Endothelial cell of umbilical vein (primary cell): ENCODE measurements around the gene USP6NL. TPM values are rescaled to one million over a fixed set of nuclear protein-coding genes. Genes with fewer than 3 reads are reported as not detected.

Experiments used
- BruUV-seq: library from RNA; stranded (reverse); fragments of 400-500 nt; replicated peaks from 2 replicates; lab custom pipeline; 2021; lab: Mats Ljungman, UMichigan
- CTCF ChIA-PET: fragments of 300-600, 350-600 bp; sonication (Branson Sonifier 250); formaldehyde crosslinking; loops from one replicate; lab custom pipeline; 2021; ENCODE audit warnings: antibody characterized with exemption, inconsistent platforms; lab: Charles Lee
- POLR2A ChIA-PET: fragments of 300-600, 350-600 bp; sonication (Branson Sonifier 250); formaldehyde crosslinking; loops from one replicate; lab custom pipeline; 2021; ENCODE audit warnings: antibody characterized with exemption, inconsistent platforms; lab: Charles Lee
- DNase-seq: peaks from one replicate; pipeline ENCODE4 v3.0.0-alpha.2; 2011; ENCODE audit warnings: low read depth, low spot score
- FAIRE-seq: peaks from 2 replicates; lab custom pipeline; 2011; peaks lifted over from hg19 to GRCh38; lab: Jason Lieb, UNC
- H2AFZ ChIP-seq: 2 replicates; pipeline ENCODE4 v1.6.0; 2012; ENCODE audit warnings: low read depth, low read length, control low read depth, inconsistent platforms
- H3K27ac ChIP-seq: 2 replicates; pipeline ENCODE4 v1.5.1; 2011; ENCODE audit warnings: low read depth, mild to moderate bottlenecking, control low read depth, low read length, moderate library complexity; ENCODE audit not compliant: insufficient read depth
- H3K27me3 ChIP-seq, 2 experiments: 2 replicates each; pipeline versions ENCODE4 v1.6.0 to v1.6.1; 2011; ENCODE audit warnings: low read length in 2 of 2, mixed read lengths in 1 of 2; ENCODE audit not compliant: control insufficient read depth in 2 of 2, insufficient read depth in 2 of 2
- H3K36me3 ChIP-seq, 2 experiments: 2 replicates in 1 of 2; 3 replicates in 1 of 2; pipeline ENCODE4 v1.5.1; 2011; ENCODE audit warnings: low read length in 2 of 2, mild to moderate bottlenecking in 1 of 2, moderate library complexity in 1 of 2; ENCODE audit not compliant: control insufficient read depth in 2 of 2, insufficient read depth in 2 of 2; ENCODE audit errors: extremely low read depth in 1 of 2
- H3K4me1 ChIP-seq: 3 replicates; pipeline ENCODE4 v1.5.1; 2011; ENCODE audit warnings: mild to moderate bottlenecking, low read length; ENCODE audit not compliant: control insufficient read depth, insufficient read depth; ENCODE audit errors: extremely low read depth
- H3K4me2 ChIP-seq: 2 replicates; pipeline ENCODE4 v1.6.1; 2011; ENCODE audit warnings: low read length, control low read depth, mixed read lengths; ENCODE audit not compliant: insufficient read depth
- H3K4me3 ChIP-seq, 3 experiments: fragments of 200-600 bp in 1 of 3; sonication (generic), shearing (Covaris generic) in 1 of 3; replicated peaks in 1 of 3; 2 replicates each; pipeline ENCODE4 v1.5.1; 2011 to 2016; ENCODE audit warnings: control low read depth in 3 of 3, low read length in 3 of 3, mild to moderate bottlenecking in 2 of 3, inconsistent platforms in 1 of 3, low read depth in 1 of 3, moderate library complexity in 1 of 3; ENCODE audit not compliant: insufficient read depth in 1 of 3
- H3K79me2 ChIP-seq: 2 replicates; pipeline ENCODE4 v1.6.0; 2012; ENCODE audit warnings: low read length, inconsistent platforms; ENCODE audit not compliant: control insufficient read depth, insufficient read depth
- H3K9ac ChIP-seq: replicated peaks from 2 replicates; pipeline ENCODE3; 2011; ENCODE audit warnings: low read length, control low read depth; ENCODE audit not compliant: insufficient read depth; ENCODE audit errors: extremely low read depth
- H3K9me1 ChIP-seq: replicated peaks from 3 replicates; pipeline ENCODE4 v1.6.0; 2011; ENCODE audit warnings: mild to moderate bottlenecking, low read length; ENCODE audit not compliant: control insufficient read depth, insufficient read depth; ENCODE audit errors: extremely low read depth
- H3K9me3 ChIP-seq: replicated peaks from 2 replicates; pipeline ENCODE4 v1.5.1; 2012; ENCODE audit warnings: low read length, inconsistent platforms; ENCODE audit not compliant: control insufficient read depth, insufficient read depth
- H4K20me1 ChIP-seq: replicated peaks from 2 replicates; pipeline ENCODE3; 2011; ENCODE audit warnings: mild to moderate bottlenecking, low read length; ENCODE audit not compliant: control insufficient read depth, insufficient read depth; ENCODE audit errors: extremely low read depth
- EZH2 ChIP-seq: IDR thresholded peaks from 2 replicates; pipeline ENCODE4 v1.6.1; 2012; ENCODE audit warnings: borderline replicate concordance, low read depth, mild to moderate bottlenecking, moderate library complexity, low read length, inconsistent platforms; ENCODE audit not compliant: severe bottlenecking
- FOS ChIP-seq: IDR thresholded peaks from 2 replicates; pipeline ENCODE4 v1.6.1; 2011; ENCODE audit warnings: mild to moderate bottlenecking, low read length, moderate library complexity, borderline replicate concordance; ENCODE audit not compliant: insufficient read depth
- GATA2 ChIP-seq: IDR thresholded peaks from 2 replicates; pipeline ENCODE4 v1.7.0; 2011; ENCODE audit warnings: low read depth, mild to moderate bottlenecking, moderate library complexity, mixed read lengths, low read length; ENCODE audit not compliant: insufficient read length, insufficient read depth
- JUN ChIP-seq: IDR thresholded peaks from 2 replicates; pipeline ENCODE4 v1.6.1; 2011; ENCODE audit warnings: borderline replicate concordance, low read depth; ENCODE audit not compliant: insufficient read length, insufficient read depth
- MYC ChIP-seq: IDR thresholded peaks from one replicate; pipeline ENCODE4 v1.6.1; 2011; ENCODE audit warnings: mild to moderate bottlenecking, low read depth, low read length
- POLR2A ChIP-seq: IDR thresholded peaks from 2 replicates; pipeline ENCODE4 v1.6.1; 2012; ENCODE audit warnings: low read depth, mild to moderate bottlenecking, control low read depth, low read length
- POLR2AphosphoS5 ChIP-seq: IDR thresholded peaks from 2 replicates; pipeline ENCODE4 v1.6.1; 2012; ENCODE audit warnings: low read depth, mild to moderate bottlenecking, control low read depth, low read length, moderate library complexity; ENCODE audit not compliant: insufficient read depth
- dilution Hi-C: fragments of 300-500 bp; cut with MboI; formaldehyde crosslinking; loops from one replicate; pipeline ENCODE4 v1.15.0; 2019; ENCODE audit warnings: low sequenced_read_pairs; ENCODE audit not compliant: extremely low pct_ligation_motif_present
- intact Hi-C: fragments of 100-400 bp; cut with micrococcal nuclease; formaldehyde crosslinking; loops from one replicate; pipeline ENCODE4 v1.10.0; 2022
- polyA plus RNA-seq, 4 experiments: library from polyadenylated mRNA; depleted of rRNA in 3 of 4; stranded (reverse) in 3 of 4; unstranded in 1 of 4; fragments of >200 nt; gene quantifications; 2 replicates each; pipeline versions ENCODE4 v1.2.1 to v1.2.3, GENCODE V29; 2011 to 2012; ENCODE audit warnings: missing spikeins in 1 of 4
- total RNA-seq: library from RNA; stranded (reverse); gene quantifications from 2 replicates; pipeline ENCODE4 v1.2.3, GENCODE V29; 2021
- TF ChIP-seq, protein P1 (sequence below): IDR thresholded peaks from 2 replicates; pipeline ENCODE4 v1.6.1; 2011; ENCODE audit not compliant: insufficient read depth, insufficient read length
- TF ChIP-seq, protein P2 (sequence below), 2 donors: IDR thresholded peaks; 1 replicate in 1 of 2; 2 replicates in 1 of 2; pipeline ENCODE4 v1.5.1; 2011; ENCODE audit warnings: low read length in 2 of 2, mild to moderate bottlenecking in 2 of 2, moderate library complexity in 2 of 2, control low read depth in 1 of 2, inconsistent platforms in 1 of 2, low read depth in 1 of 2; ENCODE audit not compliant: insufficient read depth in 1 of 2; ENCODE audit errors: extremely low read depth in 1 of 2

The USP6NL gene
- total and polyA plus RNA-seq, 2 donors (not counting 3 experiments of a cell fraction or from before 2014, with no cell fraction given) = 13.5 to 29.2 TPM

DNA sequence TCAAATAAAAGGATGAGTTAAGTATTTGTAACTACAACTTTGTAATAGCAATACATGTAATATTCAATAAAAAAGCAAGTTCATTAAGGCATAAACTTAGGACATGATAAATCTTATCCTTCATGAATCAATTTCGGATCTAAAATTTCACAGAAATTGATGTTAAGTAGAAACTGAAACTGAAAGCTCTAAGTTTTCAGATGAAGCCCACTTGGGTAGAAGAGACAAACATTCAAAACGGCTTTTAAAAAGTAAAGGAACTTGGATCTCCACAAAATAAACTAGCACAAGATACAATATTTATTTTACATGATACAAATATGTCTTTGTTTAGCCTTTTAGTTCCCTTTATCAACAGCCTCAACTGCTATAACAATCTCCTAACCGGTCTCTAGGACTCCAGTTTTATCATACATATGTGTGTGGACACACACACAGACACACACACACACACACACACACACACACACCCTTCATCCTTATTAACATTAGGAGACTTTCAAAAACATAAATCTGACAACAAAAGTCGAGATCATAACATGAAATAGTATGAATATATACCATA is 83.7 kb downstream of the USP6NL start:
- no peak overlapping the region for H2AFZ ChIP-seq
- dilution Hi-C loops (no loop called here), intact Hi-C loops (no loop called here)
- ChIA-PET CTCF (interaction anchor here (1.0 kb wide), 1 partner anchor 197 kb away, joined by 4 read pairs; no protein-coding TSS in a partner anchor), POLR2A (no interaction called here)
- no peaks in the 10 kb centered on the region for H3K27me3 ChIP-seq
- H3K27ac ChIP-seq = no peak overlapping the region
- H3K9me1 ChIP-seq = no peaks in the 10 kb centered on the region
- H3K4me3 ChIP-seq = no peak overlapping the region
- no peaks in the 10 kb centered on the region for H3K4me1 ChIP-seq
- H3K79me2 ChIP-seq = peaks cover 6% of the 10 kb centered on the region
- DNase-seq = peak; percentile 7
- no peaks in the 10 kb centered on the region for H3K9me3 ChIP-seq
- no peak overlapping the region for H3K4me2 ChIP-seq
- H4K20me1 ChIP-seq = peaks cover 2% of the 10 kb centered on the region
- TF ChIP-seq GATA2 = no peak
- H3K9ac ChIP-seq = no peak overlapping the region
- no peak for FAIRE-seq
- no TSS peak for BruUV-seq
- peaks cover 0 to 2% of the 10 kb centered on the region in 2 experiments for H3K36me3 ChIP-seq

DNA sequence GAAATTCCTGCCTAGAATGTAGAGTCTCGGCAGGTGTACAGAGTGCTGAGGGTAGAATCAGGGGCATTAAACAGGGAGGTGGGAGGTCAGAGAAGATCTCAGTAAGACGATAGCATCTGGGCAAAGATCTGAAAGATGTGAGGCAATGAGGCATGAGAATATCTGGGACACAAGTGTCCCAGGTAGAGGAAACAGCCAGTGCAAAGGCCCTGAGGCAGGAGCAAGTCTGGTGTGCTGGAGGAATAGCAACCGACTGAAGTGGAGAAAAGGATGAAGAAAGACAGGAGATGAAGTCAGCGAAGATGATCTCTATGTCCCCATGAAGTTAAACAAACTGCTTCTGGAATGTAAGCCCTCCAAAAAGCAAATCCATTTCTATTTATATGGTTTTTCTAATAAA is 84.4 kb downstream of the USP6NL start:
- TF ChIP-seq POLR2A = no peak
- no peak for TF ChIP-seq FOS
- TF ChIP-seq GATA2 = no peak
- no peak for TF ChIP-seq POLR2AphosphoS5
- no peak for TF ChIP-seq EZH2
- no peak for TF ChIP-seq MYC
- TF ChIP-seq JUN = no peak
- TF ChIP-seq, protein P1, sequence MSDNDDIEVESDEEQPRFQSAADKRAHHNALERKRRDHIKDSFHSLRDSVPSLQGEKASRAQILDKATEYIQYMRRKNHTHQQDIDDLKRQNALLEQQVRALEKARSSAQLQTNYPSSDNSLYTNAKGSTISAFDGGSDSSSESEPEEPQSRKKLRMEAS = no peak
- TF ChIP-seq, protein P2, sequence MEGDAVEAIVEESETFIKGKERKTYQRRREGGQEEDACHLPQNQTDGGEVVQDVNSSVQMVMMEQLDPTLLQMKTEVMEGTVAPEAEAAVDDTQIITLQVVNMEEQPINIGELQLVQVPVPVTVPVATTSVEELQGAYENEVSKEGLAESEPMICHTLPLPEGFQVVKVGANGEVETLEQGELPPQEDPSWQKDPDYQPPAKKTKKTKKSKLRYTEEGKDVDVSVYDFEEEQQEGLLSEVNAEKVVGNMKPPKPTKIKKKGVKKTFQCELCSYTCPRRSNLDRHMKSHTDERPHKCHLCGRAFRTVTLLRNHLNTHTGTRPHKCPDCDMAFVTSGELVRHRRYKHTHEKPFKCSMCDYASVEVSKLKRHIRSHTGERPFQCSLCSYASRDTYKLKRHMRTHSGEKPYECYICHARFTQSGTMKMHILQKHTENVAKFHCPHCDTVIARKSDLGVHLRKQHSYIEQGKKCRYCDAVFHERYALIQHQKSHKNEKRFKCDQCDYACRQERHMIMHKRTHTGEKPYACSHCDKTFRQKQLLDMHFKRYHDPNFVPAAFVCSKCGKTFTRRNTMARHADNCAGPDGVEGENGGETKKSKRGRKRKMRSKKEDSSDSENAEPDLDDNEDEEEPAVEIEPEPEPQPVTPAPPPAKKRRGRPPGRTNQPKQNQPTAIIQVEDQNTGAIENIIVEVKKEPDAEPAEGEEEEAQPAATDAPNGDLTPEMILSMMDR (IDR thresholded peaks at IDR 0.05; ENCODE audit: extremely low read depth in 1 of 2, insufficient read depth in 1 of 2, low read depth in 1 of 2, low read length in 2 of 2) = no peak
- Histone ChIP-seq H2AFZ (no peak overlapping the region), H3K27me3 (no peaks in the 10 kb centered on the region), H3K36me3 (peaks cover 2% of the 10 kb centered on the region in 2 experiments), H3K79me2 (peaks cover 5% of the 10 kb centered on the region), H4K20me1 (peaks cover 2% of the 10 kb centered on the region), H3K9ac (no peak overlapping the region), H3K27ac (no peak overlapping the region), H3K4me2 (no peak overlapping the region), H3K9me1 (no peaks in the 10 kb centered on the region), H3K4me3 (no peak overlapping the region), H3K4me1 (no peaks in the 10 kb centered on the region), H3K9me3 (no peaks in the 10 kb centered on the region)
- ChIA-PET POLR2A (no interaction called here), CTCF (interaction anchor here (1.0 kb wide), 1 partner anchor 198 kb away, joined by 4 read pairs; no protein-coding TSS in a partner anchor)
- BruUV-seq = no TSS peak
- no peak for DNase-seq
- no peak for FAIRE-seq
- dilution Hi-C loops = no loop called here
- intact Hi-C loops = no loop called here
